COLO668 (cell line): Measurements from ENCODE around the gene HS3ST5.

Source experiments
- DNase-seq: peaks from one replicate; lab custom pipeline; 2025; ENCODE audit not compliant: unreplicated experiment; lab: John Stamatoyannopoulos, UW

HS3ST5 gene

GRCh38 chr6:114202389-114202788 lies 140.4 kb downstream of the HS3ST5 start:
- DNase-seq = no peak

- DNase-seq = no peak
Measured at GRCh38 chr6:114200891-114201290, 141.9 kb downstream of the HS3ST5 start.

GRCh38 chr6:114195631-114196403 lies 147.0 kb downstream of the HS3ST5 start:
- no peak for DNase-seq

GRCh38 chr6:114195027-114195365 lies 147.8 kb downstream of the HS3ST5 start:
- no peak for DNase-seq

- DNase-seq = no peak
Measured at GRCh38 chr6:114194362-114195026, 148.3 kb downstream of the HS3ST5 start.

GRCh38 chr6:114187563-114187962 lies 155.3 kb downstream of the HS3ST5 start:
- DNase-seq = no peak

GRCh38 chr6:114181664-114182063 lies 161.2 kb downstream of the HS3ST5 start:
- DNase-seq = no peak

GRCh38 chr6:114179411-114179810 lies 163.4 kb downstream of the HS3ST5 start:
- DNase-seq = no peak

- no peak for DNase-seq
Measured at GRCh38 chr6:114176726-114177125, 166.1 kb downstream of the HS3ST5 start.

GRCh38 chr6:114172576-114173260 lies 170.1 kb downstream of the HS3ST5 start:
- no peak for DNase-seq

GRCh38 chr6:114171473-114171872 lies 171.3 kb downstream of the HS3ST5 start:
- DNase-seq = no peak

- DNase-seq = no peak
Measured at GRCh38 chr6:114170958-114171387, 171.8 kb downstream of the HS3ST5 start.

GRCh38 chr6:114170372-114170771 lies 172.5 kb downstream of the HS3ST5 start:
- DNase-seq = no peak

GRCh38 chr6:114169763-114170162 lies 173.1 kb downstream of the HS3ST5 start:
- no peak for DNase-seq

- no peak for DNase-seq
Measured at GRCh38 chr6:114167583-114168576, 174.9 kb downstream of the HS3ST5 start.

GRCh38 chr6:114164207-114164606 lies 178.6 kb downstream of the HS3ST5 start:
- no peak for DNase-seq

GRCh38 chr6:114162691-114163347 lies 180.0 kb downstream of the HS3ST5 start:
- no peak for DNase-seq

- DNase-seq = no peak
Measured at GRCh38 chr6:114160881-114161280, 181.9 kb downstream of the HS3ST5 start.

- DNase-seq = no peak
Measured at GRCh38 chr6:114159727-114160126, 183.1 kb downstream of the HS3ST5 start.
